T-helper 2 cell (primary cell): ENCODE measurements around the gene ADARB1.
A peak's percentile ranks its signal among the peaks of the same experiment; 100 is the strongest.

Experiments
- DNase-seq, 5 experiments: peaks; one replicate each; pipeline versions ENCODE4 v3.0.0 to v3.0.0-alpha.2; 2012 to 2022

The ADARB1 gene

DNA sequence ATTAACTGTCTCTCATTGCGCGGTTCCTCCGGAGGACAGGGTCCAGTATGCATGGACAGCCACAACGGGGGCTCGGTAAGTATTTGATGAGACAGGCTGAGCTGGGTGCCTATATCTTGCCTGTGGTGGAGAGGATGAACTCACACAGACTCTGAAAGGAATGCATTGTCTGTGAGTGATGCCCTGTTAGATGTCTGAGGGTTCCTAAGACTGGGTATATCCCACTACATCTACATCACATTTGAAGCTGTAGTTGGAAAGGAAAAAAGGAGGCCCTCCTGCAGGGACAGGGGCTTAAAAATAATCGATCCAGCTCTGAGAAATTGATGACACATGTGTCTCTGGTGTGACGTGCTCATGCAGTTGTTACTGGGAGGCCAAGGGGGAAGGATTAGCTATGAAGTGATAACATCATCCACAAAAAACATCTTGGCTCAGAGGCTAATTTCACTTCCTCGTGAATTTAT is 1.9 kb downstream of the ADARB1 start:
- peak in 1 of 5 experiments; percentile 67 for DNase-seq

DNA sequence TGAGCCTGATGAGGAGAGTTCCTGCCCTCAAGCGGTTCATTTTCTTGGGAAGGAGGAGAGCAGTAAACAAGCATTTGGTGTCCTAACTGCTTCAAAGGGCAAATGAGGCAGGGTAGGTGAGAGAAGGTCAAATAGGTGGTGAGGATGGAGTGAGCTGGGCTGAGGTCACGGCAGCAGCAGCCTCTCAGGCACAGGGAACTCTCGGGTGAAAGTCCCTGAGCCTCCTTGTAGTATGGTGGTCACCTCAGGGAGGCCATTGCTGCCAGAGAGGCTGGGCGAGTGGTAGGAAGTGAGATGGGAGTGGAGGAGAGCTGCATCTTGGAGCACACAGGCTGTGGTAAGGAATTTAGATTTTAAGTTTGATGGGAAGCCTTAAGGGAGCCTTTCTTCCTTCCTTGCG is 4.0 kb downstream of the ADARB1 start:
- no peak for DNase-seq

- DNase-seq: peak in 4 of 5 experiments; percentile 59 to 98 (median 78)
Observed at GRCh38 chr21:45078877-45079281, 4.5 kb downstream of the ADARB1 start.

GRCh38 chr21:45079351-45079750 is 5.0 kb downstream of the ADARB1 start:
- no peak for DNase-seq

DNA sequence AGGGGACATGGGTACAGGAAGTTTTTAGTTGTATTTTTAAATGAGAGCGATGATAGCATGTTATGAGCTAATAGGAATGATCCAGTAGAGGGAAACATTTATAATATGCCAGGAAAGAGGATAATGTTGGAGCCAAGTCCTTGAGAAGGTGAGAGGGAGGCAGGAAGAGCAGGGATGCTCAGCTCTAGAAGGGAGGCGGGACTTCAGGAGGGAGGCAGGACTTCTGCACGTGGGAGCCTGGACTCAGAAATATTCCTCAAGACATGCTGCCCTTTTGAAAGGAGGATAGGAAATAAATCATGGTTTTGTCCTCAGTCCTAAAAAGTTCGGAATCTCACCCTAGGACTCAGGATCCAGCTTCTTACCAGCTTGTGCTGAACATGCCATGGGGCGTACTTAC is 5.9 kb downstream of the ADARB1 start:
- no peak for DNase-seq

DNA sequence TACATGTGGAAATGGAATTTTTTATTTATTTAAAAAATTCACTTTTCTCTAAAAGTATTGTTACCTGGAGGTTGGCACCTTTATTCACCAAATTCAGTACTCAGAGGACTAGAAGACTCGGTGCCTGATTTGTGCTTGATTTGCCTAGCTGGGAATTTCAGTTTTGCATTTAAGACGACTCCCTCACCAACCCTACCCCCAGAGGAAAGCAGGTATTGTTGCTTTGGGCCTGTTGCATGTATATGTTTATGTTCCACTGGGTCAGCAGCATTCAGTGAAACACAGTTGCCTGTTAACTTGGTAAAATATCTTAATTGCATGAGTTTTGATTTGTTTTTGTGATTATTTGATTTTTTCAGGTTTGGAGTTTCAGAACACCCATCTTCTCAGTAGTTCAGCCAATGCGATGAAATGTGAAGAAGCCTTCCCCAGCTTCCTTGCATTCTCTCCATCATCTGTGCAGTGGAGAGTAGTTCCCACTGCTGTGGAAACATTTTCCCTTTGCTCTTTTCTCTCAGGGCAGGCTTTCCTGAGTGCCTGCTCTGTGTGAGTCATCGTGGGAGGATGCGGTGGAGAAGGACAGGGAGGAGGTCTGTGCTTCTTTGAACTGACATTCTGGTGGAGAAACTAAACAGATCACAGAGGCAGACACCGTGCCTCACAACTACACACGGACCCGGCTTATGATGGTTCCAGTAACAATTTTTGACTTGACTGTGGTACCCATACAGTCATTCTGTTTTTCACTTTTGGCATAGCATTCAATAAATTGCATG is 6.4 kb downstream of the ADARB1 start:
- DNase-seq: peak in 3 of 5 experiments; percentile 32 to 69 (median 32)

- no peak for DNase-seq
Observed at GRCh38 chr21:45081636-45082035, 7.3 kb downstream of the ADARB1 start.

GRCh38 chr21:45082736-45083135 is 8.4 kb downstream of the ADARB1 start:
- DNase-seq: no peak

- peak in 1 of 5 experiments; percentile 56 for DNase-seq
Observed at GRCh38 chr21:45084121-45084520, 9.7 kb downstream of the ADARB1 start.

- no peak for DNase-seq
Observed at GRCh38 chr21:45084881-45085536, 10.6 kb downstream of the ADARB1 start.

GRCh38 chr21:45085700-45086099 is 11.3 kb downstream of the ADARB1 start:
- DNase-seq: no peak

DNA sequence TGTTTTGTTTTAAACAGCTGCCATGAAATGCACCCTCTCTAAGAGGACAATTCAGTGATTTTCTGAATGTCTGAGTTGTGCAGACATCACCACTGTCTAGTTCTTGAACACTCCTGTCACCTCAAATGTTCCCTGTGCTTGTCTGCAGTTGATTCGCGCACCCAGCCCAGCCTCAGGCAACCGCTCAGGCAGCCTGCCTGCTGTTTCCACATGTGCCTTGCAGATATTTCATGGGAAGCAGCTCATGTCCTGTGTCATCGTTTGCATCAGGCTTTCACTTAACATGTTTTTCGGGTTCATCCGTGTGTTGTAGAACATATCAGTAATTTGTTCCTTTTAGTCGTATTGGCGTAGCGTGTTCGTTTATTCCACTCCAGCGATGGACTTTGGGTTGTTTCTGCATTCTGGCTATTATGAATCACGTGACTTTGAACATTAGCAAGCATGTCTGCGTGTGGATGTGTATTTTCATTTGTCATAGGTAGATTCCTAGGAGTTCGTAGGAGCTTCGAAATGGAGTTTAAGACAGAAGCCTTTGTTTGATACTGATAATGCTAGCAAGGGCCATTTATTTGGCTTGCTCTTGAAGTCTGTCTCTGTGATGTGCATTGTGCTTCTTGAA is 12.1 kb downstream of the ADARB1 start:
- DNase-seq: no peak

DNA sequence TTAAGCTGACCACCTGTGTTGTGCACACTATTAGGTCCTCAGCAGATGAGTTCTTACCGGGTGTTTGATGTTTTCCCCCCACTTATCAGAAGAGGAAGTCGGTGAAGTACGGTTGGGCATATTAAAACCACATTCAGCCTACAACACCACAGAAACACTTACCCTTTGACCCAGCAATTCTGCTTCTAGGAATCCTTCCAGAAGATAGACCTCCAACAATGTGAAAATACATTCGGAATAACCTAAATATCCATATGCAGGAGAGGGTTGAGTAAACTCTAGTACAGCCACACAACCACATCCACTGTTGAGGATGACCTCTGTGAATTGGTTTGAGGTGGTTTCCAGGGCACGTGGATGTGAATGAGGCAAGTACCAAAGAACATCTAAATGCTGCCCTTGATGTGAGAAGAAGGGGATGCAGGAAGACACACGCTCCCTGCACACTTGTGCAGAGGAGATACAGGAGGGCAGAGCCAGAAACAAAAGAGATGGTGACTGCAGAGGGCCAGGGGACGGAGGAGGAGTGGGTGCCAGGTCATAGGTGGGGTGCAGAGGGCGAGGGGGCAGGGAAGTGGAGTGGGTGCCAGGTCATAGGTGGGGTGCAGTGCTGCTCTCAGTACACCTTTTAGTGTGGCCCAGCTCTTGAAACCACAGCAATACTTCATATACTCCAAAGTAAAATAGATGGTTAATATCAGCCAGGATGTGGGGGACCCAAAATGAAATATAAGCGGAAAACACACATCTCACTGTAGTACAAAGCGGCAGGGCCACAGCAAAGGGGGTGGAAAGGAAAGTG is 12.8 kb downstream of the ADARB1 start:
- peak in 2 of 5 experiments; percentile 29 to 78 for DNase-seq

GRCh38 chr21:45088116-45088515 is 13.7 kb downstream of the ADARB1 start:
- no peak for DNase-seq

GRCh38 chr21:45088729-45089128 is 14.3 kb downstream of the ADARB1 start:
- peak in 1 of 5 experiments; percentile 34 for DNase-seq

DNA sequence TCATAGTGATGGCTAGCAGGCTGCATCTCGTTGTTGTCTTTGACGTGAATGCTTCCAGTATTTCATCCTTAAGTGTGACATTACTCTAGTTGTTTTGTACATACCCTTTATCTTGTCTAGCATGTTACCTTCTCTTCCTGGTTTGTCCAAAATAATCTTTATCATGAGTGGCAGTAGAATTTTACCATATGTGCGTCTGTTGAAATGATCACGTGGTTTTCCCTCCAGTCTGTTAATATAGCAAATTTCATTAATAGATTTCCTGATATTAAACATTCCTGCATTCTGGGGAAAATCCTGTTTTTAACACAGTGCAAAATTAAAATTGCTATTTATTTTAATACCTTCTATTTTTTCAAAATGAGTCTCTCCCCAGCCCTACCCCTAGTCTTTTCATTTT is 15.6 kb downstream of the ADARB1 start:
- no peak for DNase-seq

DNA sequence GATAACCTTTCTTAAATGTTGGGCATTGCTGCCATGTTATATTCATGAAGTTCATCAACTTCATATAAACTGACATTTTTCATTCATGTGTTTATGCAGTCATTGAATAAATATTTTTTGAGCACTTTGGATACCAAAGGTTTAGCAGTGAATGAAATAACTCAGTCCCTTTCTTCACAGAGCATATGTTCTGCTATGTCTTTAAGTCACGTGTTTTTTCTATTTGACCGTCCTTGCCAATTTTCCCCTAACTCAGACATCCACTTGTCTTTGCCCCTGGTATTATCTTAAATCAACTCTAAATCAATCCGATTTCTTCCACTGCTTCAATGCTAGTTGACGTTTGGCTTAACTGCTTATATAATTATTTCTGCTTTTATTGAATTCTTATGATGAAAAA is 16.6 kb downstream of the ADARB1 start:
- DNase-seq: no peak

DNA sequence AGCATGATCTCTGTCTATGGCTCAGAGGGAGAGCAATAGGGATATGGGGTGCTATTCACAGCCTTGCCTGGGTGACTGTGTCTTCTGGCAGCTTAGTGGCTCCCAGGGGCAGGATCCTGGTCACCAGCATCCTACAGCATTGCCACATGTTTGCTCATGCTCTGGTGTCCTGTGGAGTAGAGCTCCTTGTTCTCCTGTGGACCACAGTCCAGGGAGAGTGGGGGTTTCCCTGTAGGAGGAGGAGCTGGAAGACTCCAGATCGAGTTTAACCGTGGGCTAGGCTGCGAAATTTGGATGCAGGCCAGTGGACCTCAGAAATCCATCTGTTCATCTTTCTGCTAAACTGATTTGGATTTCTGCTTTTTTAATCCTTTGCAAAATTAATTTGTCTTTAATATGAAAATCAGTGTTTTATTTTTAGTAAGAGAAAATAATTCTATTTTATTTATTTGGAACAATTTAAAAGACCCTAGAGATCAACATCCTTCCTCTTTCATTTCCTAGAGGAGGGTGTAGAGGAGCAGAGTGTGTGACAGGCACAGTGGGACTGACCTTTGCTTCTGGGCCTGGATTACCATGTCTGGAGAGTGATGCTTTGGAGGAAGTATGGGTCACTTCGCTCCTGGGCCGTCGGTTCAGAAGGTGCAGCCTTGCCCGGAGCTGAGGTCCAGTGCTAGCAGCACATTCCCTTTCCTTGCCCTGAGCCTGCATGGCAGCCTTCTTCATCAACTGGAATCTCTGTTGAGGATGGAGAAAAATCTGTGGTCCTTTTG is 17.4 kb downstream of the ADARB1 start:
- no peak for DNase-seq

- no peak for DNase-seq
Observed at GRCh38 chr21:45093035-45093532, 18.7 kb downstream of the ADARB1 start.

DNA sequence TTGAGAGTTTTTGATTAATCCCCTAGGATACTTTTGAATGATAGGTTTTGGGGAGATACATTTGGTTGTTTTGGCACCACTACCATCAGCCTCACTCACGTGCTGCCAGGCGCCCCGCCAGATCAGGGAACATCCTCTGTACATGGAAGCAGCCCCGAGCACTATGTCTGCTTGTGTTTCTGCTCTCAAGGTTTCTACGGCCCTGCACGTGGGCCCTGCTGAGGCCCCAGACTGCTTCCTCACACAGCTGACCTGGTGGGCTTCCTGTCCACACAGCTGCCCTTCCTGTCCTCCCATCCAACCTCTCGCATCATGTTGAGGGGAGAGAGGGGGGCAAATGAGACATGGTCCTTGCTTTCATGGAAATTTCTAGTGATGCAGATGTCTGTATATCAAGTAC is 20.0 kb downstream of the ADARB1 start:
- no peak for DNase-seq

DNA sequence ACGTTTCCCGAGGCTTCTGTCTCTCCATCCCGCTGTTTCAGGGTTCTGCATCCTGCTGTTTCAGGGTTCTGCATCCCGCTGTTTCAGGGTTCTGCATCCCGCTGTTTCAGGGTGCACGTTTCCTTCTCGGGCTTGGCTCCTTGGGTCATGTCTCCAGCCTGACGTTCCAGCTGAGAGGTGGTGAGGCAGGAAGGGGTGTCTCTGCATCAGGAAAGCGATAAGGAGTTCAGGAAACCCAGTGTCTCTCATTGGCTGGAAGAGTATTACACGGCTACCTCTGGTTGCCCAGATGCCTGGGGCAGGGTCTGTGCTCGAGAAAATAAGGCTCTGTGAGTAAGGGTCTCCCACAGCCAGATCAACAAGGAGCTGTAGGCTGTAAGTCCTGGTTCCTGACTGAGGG is 21.1 kb downstream of the ADARB1 start:
- DNase-seq: no peak

- DNase-seq: no peak
Observed at GRCh38 chr21:45096217-45096616, 21.8 kb downstream of the ADARB1 start.
